Activated CD8-positive, alpha-beta memory T cell treated with anti-CD3 and anti-CD28 coated beads for 36 hours (primary cell): ENCODE measurements around the gene HFM1. TPM values are rescaled to one million over a fixed set of nuclear protein-coding genes. Genes with fewer than 3 reads are reported as not detected.

ENCODE experiments used
- CTCF ChIA-PET: fragments of 350-600 bp; sonication (Branson Sonifier 250); formaldehyde crosslinking; loops from one replicate; lab custom pipeline; 2021; ENCODE audit warnings: antibody characterized with exemption; lab: Charles Lee
- POLR2A ChIA-PET: fragments of 350-600 bp; sonication (Branson Sonifier 250); formaldehyde crosslinking; loops from one replicate; lab custom pipeline; 2021; ENCODE audit warnings: antibody characterized with exemption; lab: Charles Lee
- total RNA-seq, 2 experiments: library from RNA; stranded (reverse); gene quantifications; one replicate each; pipeline ENCODE4 v1.2.3, GENCODE V29; 2021

Gene HFM1
- total RNA-seq, 2 experiments from 2014 or later: not detected

DNA sequence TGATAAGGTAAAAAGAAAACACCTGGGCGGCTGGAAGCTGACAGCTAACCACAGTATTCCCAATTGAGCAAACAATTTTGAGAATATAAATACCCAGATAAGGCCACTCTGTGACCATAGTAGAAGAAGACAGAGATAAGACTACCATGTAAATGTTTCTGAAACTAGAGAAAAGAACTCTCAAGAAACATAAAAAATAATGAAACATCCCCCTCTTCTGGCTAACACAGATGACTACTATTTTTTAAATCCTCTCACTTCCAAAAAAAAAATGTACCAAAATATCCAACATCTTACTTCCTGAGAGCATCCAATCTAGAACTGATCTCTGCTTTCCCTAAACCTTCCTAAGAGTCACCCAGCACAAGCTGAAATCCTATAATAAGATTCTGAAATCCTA, 125.9 kb downstream of the HFM1 start:
- CTCF ChIA-PET: no interaction called here
- POLR2A ChIA-PET: no interaction called here

DNA sequence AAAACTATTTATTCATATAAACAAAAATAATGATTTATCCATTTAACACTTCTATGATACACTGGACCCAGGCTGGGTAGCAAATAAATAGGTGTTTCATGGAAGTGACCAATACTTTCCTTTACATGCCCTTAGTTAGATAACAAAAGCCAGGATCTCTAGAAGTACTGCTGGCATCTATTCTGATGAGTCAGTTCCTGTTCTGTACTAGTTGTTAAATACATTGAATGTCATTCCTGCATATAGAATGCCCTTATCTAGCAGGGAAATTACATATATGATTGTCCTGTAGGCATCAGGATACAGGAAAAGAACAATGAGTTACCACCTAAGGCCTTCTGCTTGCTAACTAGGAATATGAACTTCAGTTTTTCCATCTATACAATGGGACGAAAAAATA, 130.8 kb downstream of the HFM1 start:
- ChIA-PET POLR2A (no interaction called here), CTCF (no interaction called here)

DNA sequence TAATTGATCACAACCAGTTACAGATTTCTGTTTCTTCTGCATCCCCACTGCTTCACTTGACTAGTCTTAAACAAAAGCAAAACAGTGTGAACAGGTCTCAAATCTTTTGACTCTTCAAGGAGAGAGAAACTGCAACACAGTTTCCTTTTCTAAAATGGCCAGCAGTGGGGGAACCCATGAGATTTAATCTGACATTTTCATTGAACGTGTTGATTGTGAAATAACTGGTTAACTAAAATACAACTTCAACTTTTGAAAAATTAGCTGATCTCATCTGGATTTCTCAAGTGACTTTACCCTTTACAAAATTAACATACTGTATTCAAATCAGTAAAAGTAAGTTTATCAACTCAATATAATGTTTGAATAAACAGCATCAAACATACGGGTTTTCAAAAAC, 143.0 kb downstream of the HFM1 start:
- POLR2A ChIA-PET: interaction anchor here (0.6 kb wide), 1 partner anchor 167 kb away, joined by 5 read pairs; no protein-coding TSS in a partner anchor
- CTCF ChIA-PET: no interaction called here

DNA sequence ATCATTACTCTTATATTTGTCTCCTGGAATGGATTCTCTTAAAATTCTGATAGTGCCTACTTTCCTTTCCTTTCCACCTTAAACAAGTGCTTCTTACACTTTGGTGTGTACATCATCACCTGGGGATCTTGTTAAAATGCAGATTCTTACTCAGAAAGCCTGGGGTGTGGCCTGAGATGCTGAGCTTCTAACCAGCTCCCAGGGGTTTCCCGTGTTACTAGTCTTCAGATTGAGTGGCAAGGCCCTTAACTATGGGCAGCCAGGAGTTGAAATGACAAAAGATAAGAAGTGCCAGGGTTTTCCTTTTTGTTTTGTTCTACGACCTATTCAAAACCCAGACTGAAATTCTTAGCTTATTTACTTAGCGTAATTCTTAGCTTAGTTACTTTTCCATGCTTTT, 159.2 kb downstream of the HFM1 start:
- CTCF ChIA-PET: no interaction called here
- POLR2A ChIA-PET: no interaction called here

DNA sequence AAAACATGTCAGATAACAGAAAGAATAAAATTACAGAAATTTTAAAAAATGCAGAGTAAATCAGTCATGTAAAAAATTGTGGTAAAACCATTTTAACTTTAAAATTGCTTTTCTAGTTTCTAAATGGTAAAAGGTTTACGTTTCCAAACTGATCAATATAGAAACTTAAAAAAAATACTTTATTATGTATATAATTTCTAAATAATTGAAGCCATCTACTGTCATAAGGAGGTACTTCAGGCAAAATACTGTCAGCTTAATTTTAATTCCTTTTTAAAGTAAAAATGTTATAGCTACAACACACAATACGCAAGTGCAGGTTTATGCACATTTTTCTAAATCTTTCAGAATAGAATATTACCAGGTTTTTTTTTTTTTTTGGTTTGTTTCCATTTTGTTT, 159.9 kb downstream of the HFM1 start:
- POLR2A ChIA-PET: no interaction called here
- CTCF ChIA-PET: no interaction called here

DNA sequence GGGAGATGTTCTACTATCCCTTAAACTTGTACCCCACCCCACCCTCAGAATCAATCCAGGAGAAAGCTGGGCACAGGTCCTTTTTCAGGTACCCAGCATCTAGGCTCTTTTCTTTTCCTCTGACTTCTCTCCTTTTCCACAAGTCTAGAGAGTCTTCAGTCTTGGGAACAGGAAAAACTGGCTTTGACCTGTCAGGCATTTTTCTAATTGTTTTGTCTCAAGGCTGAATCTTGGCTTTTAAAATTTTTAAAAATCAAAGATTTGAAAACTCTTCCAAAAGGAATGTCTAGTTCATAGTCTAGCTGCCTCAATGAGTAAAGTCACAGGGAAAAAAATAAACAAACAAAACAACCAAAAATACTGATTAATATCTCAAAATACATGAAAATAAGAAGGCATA, 161.5 kb downstream of the HFM1 start:
- ChIA-PET CTCF (no interaction called here), POLR2A (no interaction called here)

DNA sequence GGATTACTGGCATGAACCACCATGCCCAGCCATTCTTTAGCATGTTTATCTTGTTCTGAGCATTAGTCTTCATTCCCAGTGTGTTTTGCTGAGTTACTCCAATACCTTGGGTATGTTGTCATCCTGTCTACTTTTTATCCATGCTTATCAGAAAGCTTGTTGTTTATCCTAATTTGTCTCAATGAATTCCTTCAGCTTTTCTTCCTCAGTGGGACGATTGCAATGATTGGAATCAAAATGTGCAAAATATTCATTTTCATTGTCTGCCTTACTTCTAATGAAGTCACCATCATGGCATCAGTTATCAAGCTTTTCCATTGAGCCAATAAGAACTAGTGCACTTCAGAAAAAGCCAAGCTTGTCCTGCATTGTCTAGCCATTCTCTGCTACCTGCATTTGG, 170.5 kb downstream of the HFM1 start:
- CTCF ChIA-PET: no interaction called here

DNA sequence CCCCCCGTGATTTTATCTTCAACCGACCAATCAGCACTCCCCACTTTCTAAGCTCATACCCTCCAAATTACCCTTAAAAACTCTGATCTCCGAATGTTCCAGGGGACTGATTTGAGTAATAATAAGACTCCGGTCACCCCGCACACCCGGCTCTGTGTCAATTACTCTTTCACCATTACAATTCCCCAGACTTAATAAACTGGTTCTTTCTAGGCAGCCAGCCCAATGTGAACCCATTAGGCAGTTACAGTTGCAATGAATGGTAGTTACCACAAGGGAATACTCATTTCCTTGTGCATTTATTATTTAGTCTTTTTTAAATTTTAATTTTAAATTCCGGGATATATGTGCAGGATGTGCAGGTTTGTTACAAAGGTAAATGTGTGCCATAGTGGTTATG, 177.9 kb downstream of the HFM1 start:
- ChIA-PET POLR2A (no interaction called here), CTCF (no interaction called here)

More for the DNA sequence above, 170.5 kb downstream of the HFM1 start:
- POLR2A ChIA-PET: no interaction called here

DNA sequence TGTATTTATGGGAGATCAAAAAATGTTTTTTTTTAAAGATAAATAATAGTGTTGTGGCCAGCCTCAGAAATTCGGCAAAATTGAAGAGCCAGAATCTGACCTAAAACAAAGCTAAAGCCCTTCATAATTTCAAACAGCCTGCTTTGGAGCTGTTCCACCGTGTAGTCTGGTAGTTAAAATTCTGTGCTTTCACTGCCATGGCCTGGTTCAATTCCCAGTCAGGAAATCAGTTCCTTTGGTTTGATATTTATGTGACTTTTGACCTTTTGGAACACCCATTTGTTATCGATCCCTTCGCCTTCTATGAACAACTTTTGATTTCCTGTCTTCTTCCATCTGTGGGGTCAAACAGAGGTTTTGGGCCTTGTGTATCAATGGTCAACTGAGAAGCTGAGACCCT, 179.8 kb downstream of the HFM1 start:
- CTCF ChIA-PET: no interaction called here
- POLR2A ChIA-PET: no interaction called here

DNA sequence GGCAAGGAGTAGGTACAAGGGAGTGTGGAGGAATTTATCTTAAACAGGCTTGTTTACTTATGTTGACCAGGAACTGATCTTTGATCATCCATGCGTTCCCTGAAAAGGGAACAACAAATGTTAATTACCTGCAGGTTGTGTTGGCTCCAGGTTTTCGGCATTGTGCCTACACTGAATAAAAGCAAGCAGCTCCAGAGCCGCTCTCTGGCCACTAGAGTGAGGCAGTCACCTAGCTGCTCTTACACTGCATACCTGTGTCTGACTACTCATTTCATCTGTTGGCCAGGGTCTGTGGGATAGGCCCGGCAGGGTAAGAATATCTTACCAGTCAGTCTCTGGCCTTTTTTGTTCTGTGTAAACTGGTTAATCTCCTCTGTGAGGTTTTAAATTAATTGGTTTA, 183.6 kb downstream of the HFM1 start:
- CTCF ChIA-PET: no interaction called here
- POLR2A ChIA-PET: no interaction called here

DNA sequence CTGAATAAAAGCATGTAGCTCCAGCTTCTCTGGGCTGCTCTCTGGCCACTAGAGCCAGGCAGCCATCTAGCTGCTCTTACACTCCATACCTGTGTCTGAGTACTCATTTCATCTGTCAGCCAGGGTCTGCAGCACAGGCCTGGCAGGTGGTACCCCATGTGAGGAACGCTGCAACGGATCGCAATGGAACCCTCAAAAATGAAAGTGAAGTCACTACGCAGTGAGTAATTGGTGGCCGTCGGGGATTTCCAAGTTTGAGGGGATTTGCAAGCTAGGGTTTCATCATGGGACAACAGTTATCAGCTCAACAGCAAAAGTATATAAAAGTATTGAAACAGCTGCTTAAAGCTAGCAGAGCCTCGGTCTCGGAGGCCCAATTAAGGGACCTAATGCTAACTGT, 186.7 kb downstream of the HFM1 start:
- ChIA-PET CTCF (no interaction called here), POLR2A (no interaction called here)

Other genes starting within 250 kb of the HFM1 start
- 10 to 100 TPM; 25.6 to 26.4 TPM for gene CDC7, start 96.0 kb upstream of the HFM1 start, total RNA-seq